ENCODE measurements around the gene EMC9. TPM values are rescaled to one million over a fixed set of nuclear protein-coding genes. Genes with fewer than 3 reads are reported as not detected.
A peak's percentile ranks its signal among the peaks of the same experiment; 100 is the strongest.

The EMC9 gene
- total RNA-seq, 2 donors from 2014 or later = 9.9 to 21.1 TPM

DNA sequence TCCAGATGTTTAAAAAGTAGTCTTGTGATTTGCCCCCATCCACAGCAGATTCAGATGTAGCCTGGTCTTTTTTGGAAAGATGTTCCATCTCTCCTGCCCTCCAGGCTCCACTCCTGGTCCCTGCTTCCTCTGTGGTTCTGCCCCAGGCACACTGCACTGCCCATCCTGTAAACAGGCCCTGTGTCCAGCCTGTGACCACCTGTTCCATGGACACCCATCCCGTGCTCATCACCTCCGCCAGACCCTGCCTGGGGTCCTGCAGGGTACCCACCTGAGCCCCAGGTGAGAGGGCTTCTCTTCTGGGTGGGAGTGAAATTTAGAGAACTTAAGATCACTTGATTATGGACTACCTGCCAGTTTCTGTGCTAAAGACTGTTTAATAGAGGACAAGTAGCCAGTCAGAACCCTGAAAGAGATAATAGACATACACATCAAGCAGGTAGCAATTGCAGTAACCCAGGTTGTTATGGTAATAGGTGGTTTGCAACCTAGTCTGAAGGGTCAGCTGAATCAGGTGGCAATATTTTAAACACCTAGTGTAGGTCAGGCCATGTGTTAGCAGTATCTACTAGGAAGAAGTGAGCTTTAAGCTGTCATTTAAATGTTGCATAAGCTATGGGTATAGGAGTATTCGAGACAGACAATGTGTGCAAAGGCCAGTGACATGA, 8.0 kb upstream of the EMC9 start:
- H3K27ac ChIP-seq = no peak overlapping the region
- H3K9me3 ChIP-seq = no peaks in the 10 kb centered on the region
- H3K27me3 ChIP-seq = no peaks in the 10 kb centered on the region
- ATAC-seq (no peak), DNase-seq (no peak)
- H3K36me3 ChIP-seq (replicated peaks in 1 of 2; ENCODE audit: insufficient read depth in 1 of 2, low read depth in 2 of 2) = peaks cover 0 to 16% of the 10 kb centered on the region in 2 donors
- H3K4me1 ChIP-seq = peaks cover 36% of the 10 kb centered on the region
- 93 to 94% methylated on average over 3 of the region's 3 CpGs for WGBS, 2 donors
- TF ChIP-seq, protein P1, sequence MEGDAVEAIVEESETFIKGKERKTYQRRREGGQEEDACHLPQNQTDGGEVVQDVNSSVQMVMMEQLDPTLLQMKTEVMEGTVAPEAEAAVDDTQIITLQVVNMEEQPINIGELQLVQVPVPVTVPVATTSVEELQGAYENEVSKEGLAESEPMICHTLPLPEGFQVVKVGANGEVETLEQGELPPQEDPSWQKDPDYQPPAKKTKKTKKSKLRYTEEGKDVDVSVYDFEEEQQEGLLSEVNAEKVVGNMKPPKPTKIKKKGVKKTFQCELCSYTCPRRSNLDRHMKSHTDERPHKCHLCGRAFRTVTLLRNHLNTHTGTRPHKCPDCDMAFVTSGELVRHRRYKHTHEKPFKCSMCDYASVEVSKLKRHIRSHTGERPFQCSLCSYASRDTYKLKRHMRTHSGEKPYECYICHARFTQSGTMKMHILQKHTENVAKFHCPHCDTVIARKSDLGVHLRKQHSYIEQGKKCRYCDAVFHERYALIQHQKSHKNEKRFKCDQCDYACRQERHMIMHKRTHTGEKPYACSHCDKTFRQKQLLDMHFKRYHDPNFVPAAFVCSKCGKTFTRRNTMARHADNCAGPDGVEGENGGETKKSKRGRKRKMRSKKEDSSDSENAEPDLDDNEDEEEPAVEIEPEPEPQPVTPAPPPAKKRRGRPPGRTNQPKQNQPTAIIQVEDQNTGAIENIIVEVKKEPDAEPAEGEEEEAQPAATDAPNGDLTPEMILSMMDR (IDR thresholded peaks at IDR 0.05) = no peak
- no peak for TF ChIP-seq POLR2A (IDR thresholded peaks at IDR 0.05)
- no peak overlapping the region for H3K4me3 ChIP-seq
- intact Hi-C loops (cut with DNase I) = no loop called here

DNA sequence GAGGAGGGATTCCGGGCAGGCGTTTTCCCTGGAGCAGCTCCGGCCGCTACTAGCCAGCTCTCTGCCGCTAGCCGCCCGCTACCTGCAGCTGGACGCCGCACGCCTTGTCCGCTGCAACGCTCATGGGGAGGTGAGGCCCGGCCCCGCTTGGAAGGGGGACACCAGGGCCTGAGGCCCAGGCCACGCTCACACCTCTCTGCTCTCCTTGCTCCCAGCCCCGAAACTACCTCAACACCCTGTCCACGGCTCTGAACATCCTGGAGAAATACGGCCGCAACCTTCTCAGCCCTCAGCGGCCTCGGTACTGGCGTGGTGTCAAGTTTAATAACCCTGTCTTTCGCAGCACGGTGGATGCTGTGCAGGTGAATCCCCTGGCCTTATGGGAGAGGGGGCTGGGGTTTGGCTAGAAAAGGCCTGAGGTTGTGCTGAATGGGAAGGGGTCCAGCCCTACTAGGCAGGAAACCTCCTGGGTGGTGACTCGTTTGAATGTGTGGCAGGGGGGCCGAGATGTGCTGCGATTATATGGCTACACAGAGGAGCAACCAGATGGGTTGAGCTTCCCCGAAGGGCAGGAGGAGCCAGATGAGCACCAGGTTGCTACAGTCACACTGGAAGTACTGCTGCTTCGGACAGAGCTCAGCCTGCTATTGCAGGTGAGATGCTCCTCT, 6.5 kb upstream of the EMC9 start:
- intact Hi-C loops (cut with DNase I) = no loop called here
- no peak for TF ChIP-seq POLR2A (IDR thresholded peaks at IDR 0.05)
- TF ChIP-seq, protein P1 (IDR thresholded peaks at IDR 0.05) = no peak
- peaks cover 0 to 16% of the 10 kb centered on the region in 2 donors for H3K36me3 ChIP-seq (replicated peaks in 1 of 2; ENCODE audit: insufficient read depth in 1 of 2, low read depth in 2 of 2)
- H3K27ac ChIP-seq = peak overlapping the region; percentile 76 to 87 (median 80)
- peak overlapping the region; percentile 87 to 96 for H3K4me3 ChIP-seq
- DNase-seq (no peak), ATAC-seq (no peak)
- H3K9me3 ChIP-seq = no peaks in the 10 kb centered on the region
- 4 to 9% methylated on average over 13 to 27 of the region's 29 CpGs for WGBS, 2 donors
- no peaks in the 10 kb centered on the region for H3K27me3 ChIP-seq
- peaks cover 36% of the 10 kb centered on the region for H3K4me1 ChIP-seq

DNA sequence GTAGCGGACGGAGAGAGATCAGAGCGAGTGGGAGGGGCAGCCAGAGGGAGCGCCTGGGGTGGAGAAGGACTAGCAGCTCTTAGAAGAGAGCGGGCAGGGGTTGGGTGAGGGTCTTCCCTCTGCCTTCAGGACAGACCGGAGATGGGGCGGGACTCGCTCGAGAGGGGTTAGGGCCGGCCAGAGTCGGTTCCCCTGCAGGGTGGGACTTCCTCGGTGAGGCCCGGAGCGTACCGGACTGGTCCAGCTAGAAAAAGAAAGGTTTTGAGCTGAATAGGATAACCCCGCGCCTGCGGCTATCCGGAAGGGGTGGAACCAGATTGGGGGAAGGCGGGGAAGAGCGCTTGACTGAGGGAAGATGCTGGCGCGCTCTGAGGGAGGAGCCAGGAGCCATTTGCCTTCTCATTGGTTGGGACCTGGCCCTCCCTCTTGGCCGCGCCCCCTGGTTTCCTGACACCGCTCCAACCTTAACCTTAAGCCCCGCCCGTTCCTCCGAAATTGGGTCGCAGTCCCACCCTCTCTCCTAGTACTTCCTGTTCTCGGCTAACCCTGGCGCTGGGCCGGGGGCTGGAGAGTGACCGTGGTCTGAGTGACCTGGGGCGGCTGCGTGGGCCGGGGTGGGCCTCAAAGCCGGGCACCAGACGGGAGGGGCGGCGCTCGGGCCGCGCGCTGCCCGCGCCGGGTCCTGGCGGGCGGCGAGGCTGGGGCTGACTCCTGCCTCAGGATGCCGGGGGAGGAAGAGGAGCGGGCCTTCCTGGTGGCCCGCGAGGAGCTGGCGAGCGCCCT, 5.8 kb upstream of the EMC9 start, which contains the start of gene RNF31:
Gene RNF31, plus strand, starts transcription at position 521 of the 783 bp plus-strand sequence. Its CDS starts 201 bp downstream, at position 722.
- DNase-seq (peak; percentile 98 to 99 (median 98)), ATAC-seq (peak; percentile 93)
- 0 to 2% methylated on average over 33 to 44 of the region's 57 CpGs for WGBS, 2 donors
- Histone ChIP-seq H3K27me3 (no peaks in the 10 kb centered on the region), H3K4me1 (peaks cover 41% of the 10 kb centered on the region), H3K36me3 (replicated peaks in 1 of 2; ENCODE audit: insufficient read depth in 1 of 2, low read depth in 2 of 2) (peaks cover 0 to 16% of the 10 kb centered on the region in 2 donors), H3K27ac (peak within 1 kb of the TSS; percentile 78 to 93 (median 84)), H3K4me3 (peak within 1 kb of the TSS; percentile 87 to 96), H3K9me3 (no peaks in the 10 kb centered on the region)
- TF ChIP-seq, protein P1 (IDR thresholded peaks at IDR 0.05) = peak in 1 of 7 experiments; percentile 3
- TF ChIP-seq POLR2A (IDR thresholded peaks at IDR 0.05) = peak in 2 of 3 donors; percentile 67 to 76
- intact Hi-C loops (cut with DNase I) = no loop called here

DNA sequence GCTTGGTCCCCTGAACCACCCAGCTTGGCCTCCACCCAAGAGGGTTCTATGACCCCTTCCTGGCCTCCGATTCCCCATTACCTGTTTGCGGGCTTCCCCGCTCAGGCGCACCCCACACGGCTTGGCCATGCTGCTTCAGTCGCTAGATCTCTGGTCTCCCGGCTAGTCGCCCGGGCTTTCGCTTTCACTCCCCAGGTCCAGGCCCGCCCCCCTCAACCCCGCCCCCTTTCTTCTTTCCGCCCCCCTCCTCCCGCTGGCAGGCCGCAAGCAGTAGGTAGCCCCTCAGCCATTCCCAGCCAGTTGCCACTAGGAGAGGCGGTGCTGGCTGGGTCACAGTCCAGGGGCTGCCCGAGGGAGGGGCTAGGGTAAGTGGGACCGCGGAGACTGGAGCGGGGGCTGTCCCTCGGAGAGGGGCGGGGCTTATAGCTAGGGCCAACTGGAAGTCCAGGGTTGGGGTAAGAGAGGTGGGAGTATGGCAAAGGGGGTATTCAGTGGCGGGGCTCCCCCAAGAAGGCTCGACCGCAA, 5.1 kb upstream of the EMC9 start, which contains the start of gene PSME2:
Gene PSME2, minus strand, starts transcription at position 158 of the 525 bp plus-strand sequence. Its CDS starts 29 bp downstream, at position 129.
- intact Hi-C loops (cut with DNase I) = no loop called here
- DNase-seq = peak; percentile 94 to 98 (median 97)
- peak within 1 kb of the TSS; percentile 87 to 96 for H3K4me3 ChIP-seq
- WGBS, 2 donors = 0% methylated on average over 20 to 25 of the region's 25 CpGs
- no peaks in the 10 kb centered on the region for H3K27me3 ChIP-seq
- H3K9me3 ChIP-seq = no peaks in the 10 kb centered on the region
- TF ChIP-seq, protein P1 (IDR thresholded peaks at IDR 0.05) = peak in 3 of 7 experiments; percentile 4 to 26 (median 16)
- peak in 2 of 3 donors; percentile 10 to 30 for TF ChIP-seq POLR2A (IDR thresholded peaks at IDR 0.05)
- H3K4me1 ChIP-seq = peaks cover 45% of the 10 kb centered on the region
- peak; percentile 76 for ATAC-seq
- peaks cover 0 to 13% of the 10 kb centered on the region in 2 donors for H3K36me3 ChIP-seq (replicated peaks in 1 of 2; ENCODE audit: insufficient read depth in 1 of 2, low read depth in 2 of 2)
- peak within 1 kb of the TSS; percentile 78 to 93 (median 84) for H3K27ac ChIP-seq
